ENCODE data around the gene CRTC3. TPM values are rescaled to one million over a fixed set of nuclear protein-coding genes. Genes with fewer than 3 reads are reported as not detected.
A peak's percentile ranks its signal among the peaks of the same experiment; 100 is the strongest.
"Not testable (repeated sequence)": the region's sequence is repeated elsewhere in the genome, so short reads cannot be mapped to it uniquely, and the experiment has no call there.

CRTC3 gene
- total RNA-seq, 3 donors from 2014 or later: 21.6 to 53.6 (median 21.7) TPM

DNA sequence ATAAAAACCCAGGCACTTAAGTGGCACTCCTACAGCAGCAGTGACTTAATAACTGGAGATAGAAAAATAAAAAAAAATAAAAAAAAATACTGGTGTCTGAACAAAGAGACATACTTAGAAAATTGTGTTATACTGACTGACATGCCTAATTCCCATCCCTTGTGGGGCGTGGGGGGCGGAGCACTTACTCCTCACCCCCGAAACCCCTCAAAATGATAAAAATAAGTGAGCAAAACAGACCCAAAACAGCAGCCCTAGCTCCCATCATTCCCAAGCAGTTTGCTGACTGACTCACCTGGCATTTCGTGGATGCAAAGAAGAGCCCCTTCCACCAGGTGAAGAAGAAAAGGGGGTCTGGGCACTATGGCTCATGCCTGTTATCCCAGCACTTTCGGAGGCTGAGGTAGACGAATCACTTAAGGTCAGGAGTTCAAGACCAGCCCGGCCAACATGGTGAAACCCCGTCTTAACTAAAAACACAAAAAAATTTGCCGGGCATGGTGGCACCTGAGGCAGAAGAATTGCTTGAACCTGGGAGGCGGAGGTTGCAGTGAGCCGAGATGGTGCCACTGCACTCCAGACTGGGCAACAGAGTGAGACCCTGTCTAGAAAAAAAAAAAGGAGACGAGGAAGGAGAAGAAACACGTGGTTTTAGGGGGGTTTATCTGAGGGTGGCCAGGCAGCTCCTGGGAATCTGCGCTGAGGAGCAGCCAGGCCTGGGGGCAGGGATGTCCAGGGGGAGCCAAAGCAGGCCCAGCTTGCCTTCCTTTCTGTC, 136.6 kb downstream of the CRTC3 start:
- ATAC-seq: no peak

DNA sequence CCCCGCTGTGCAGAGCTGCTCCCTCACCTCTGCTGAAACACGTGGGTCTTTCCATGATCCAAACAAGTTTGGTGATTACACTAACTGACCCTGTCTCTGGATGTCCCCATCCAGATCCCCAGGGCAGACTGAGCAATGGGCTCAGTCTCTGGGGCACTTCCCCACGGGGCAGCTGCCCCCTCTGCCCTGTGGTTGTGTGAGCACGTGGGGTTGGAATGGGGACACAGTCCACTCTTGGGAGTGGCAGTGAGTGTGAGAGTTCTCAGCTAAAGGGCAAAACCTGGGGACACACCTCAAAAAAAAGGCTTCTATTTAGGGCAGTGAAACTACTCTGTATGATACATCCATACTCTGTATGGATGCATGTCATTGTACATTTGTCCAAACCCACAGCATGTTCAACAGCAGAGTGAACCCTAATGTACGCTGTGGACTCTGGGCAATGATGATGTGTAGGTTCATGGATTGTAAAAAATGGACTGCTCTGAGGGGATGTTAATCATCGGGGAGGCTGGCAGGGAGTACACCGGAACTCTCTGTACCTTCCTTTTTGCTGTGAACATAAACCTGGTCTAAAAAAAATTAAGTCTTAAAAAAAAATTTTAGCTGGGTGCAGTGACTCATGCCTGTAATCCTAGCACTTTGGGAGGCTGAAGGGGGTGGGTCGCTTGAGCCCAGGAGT, 137.5 kb downstream of the CRTC3 start:
- no peaks in the 10 kb centered on the region for H3K9me3 ChIP-seq
- DNase-seq (no peak), ATAC-seq (peak; percentile 1)
- peaks cover 2% of the 10 kb centered on the region for H3K4me1 ChIP-seq (ENCODE audit: low read depth)
- H3K36me3 ChIP-seq (ENCODE audit: low read depth): no peaks in the 10 kb centered on the region
- intact Hi-C loops (cut with DNase I, micrococcal nuclease): no loop called here
- TF ChIP-seq, protein P1, sequence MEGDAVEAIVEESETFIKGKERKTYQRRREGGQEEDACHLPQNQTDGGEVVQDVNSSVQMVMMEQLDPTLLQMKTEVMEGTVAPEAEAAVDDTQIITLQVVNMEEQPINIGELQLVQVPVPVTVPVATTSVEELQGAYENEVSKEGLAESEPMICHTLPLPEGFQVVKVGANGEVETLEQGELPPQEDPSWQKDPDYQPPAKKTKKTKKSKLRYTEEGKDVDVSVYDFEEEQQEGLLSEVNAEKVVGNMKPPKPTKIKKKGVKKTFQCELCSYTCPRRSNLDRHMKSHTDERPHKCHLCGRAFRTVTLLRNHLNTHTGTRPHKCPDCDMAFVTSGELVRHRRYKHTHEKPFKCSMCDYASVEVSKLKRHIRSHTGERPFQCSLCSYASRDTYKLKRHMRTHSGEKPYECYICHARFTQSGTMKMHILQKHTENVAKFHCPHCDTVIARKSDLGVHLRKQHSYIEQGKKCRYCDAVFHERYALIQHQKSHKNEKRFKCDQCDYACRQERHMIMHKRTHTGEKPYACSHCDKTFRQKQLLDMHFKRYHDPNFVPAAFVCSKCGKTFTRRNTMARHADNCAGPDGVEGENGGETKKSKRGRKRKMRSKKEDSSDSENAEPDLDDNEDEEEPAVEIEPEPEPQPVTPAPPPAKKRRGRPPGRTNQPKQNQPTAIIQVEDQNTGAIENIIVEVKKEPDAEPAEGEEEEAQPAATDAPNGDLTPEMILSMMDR (IDR thresholded peaks at IDR 0.05): no peak
- H3K4me3 ChIP-seq: no peak overlapping the region

More for the DNA sequence above, 136.6 kb downstream of the CRTC3 start:
- no peaks in the 10 kb centered on the region for H3K36me3 ChIP-seq (ENCODE audit: low read depth)
- no peak for DNase-seq
- H3K9me3 ChIP-seq: no peaks in the 10 kb centered on the region
- no peak overlapping the region for H3K4me3 ChIP-seq
- peaks cover 2% of the 10 kb centered on the region for H3K4me1 ChIP-seq (ENCODE audit: low read depth)
- intact Hi-C loops (cut with DNase I, micrococcal nuclease): no loop called here
- TF ChIP-seq, protein P1 (IDR thresholded peaks at IDR 0.05): no peak

DNA sequence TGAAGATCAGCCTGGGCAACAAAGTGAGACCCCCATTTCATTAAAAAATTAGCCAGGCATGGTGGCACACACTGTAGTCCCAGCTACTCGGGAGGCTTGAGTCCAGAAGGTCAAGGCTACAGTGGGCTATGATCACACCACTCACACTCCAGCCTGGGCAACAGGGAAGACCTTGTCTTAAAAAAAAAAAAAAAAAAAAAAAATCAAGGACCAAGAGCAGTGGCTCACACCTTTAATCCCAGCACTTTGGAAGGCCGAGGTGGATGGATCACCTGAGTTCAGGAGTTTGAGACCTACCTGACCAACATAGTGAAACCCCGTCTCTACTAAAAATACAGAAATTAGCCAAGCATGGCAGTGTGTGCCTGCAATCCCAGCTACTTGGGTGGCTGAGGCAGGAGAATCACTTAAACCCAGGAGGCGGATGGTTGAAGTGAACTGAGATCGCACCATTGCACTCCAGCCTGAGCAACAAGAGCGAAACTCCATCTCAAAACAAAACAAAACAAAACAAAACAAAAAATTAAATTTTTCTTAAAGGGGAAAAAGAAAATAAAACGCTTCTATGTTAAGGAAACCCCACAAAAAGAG, 138.1 kb downstream of the CRTC3 start:
- not testable (repeated sequence) for H3K9me3 ChIP-seq

DNA sequence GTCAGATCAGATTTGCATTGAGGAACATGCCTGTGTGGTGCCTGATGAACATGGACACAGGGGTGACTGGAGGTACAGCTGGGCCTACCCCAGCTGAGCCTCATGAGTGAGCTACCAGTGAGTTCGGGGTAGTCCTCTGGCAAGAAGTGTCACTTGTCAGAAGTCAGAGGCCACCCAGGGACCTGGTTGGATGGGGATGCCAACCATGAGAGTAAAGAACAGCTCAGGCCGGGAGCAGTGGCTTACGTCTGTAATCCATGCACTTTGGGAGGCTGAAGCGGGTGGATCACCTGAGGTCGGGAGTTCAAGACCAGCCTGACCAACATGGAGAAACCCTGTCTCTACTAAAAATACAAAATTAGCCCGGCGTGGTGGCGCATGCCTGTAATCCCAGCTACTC, 140.9 kb downstream of the CRTC3 start:
- H3K4me3 ChIP-seq; intact Hi-C loops (cut with DNase I, micrococcal nuclease); ATAC-seq; H3K9me3 ChIP-seq; H3K4me1 ChIP-seq (ENCODE audit: low read depth); H3K36me3 ChIP-seq (ENCODE audit: low read depth); DNase-seq: not testable (repeated sequence)

More for the DNA sequence above, 138.1 kb downstream of the CRTC3 start:
- H3K4me3 ChIP-seq; H3K36me3 ChIP-seq (ENCODE audit: low read depth); ATAC-seq; intact Hi-C loops (cut with DNase I, micrococcal nuclease); H3K4me1 ChIP-seq (ENCODE audit: low read depth); DNase-seq: not testable (repeated sequence)

DNA sequence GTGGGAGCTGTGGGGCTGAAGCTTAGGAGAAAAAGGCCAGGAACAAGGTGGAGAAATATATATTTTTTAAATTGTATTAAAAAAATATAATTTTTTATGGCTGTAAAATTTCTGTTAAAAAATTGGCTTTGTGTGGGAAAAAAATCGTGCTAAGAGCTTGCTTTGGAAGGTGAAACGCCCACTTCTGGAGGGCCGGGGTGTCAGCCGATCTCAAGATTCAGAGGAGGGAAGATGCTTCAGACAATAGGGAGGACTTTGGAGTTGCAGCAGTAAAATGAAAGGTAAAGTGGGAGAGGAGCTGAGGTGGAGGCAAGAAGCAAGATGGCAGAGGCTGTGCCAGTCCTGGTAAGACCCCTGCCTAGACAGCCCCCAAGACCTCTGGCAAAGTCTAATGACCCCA, 141.5 kb downstream of the CRTC3 start:
- ATAC-seq: no peak

DNA sequence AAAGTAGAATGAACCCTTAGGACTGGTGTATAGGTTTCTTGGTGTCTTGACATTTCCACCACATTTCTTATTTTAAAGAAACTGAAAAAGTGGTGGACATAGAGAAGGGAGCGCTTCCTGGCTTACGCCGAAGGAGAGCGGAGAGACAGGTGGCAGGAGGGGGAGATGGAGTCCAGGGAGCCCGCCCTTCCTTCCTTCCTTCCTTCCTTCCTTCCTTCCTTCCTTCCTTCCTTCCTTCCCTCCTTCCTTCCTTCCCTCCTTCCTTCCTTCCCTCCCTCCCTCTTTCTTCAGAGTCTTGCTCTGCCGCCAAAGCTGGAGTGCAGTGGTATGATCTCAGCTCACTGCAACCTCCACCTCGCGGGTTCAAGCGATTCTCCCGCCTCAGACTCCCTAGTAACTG, 143.6 kb downstream of the CRTC3 start:
- DNase-seq; intact Hi-C loops (cut with DNase I, micrococcal nuclease); ATAC-seq: not testable (repeated sequence)

More for the DNA sequence above, 141.5 kb downstream of the CRTC3 start:
- no peaks in the 10 kb centered on the region for H3K4me1 ChIP-seq (ENCODE audit: low read depth)
- no peaks in the 10 kb centered on the region for H3K9me3 ChIP-seq
- TF ChIP-seq, protein P1 (IDR thresholded peaks at IDR 0.05): no peak
- no peak overlapping the region for H3K4me3 ChIP-seq
- intact Hi-C loops (cut with DNase I, micrococcal nuclease): no loop called here
- no peak for DNase-seq
- no peaks in the 10 kb centered on the region for H3K36me3 ChIP-seq (ENCODE audit: low read depth)

DNA sequence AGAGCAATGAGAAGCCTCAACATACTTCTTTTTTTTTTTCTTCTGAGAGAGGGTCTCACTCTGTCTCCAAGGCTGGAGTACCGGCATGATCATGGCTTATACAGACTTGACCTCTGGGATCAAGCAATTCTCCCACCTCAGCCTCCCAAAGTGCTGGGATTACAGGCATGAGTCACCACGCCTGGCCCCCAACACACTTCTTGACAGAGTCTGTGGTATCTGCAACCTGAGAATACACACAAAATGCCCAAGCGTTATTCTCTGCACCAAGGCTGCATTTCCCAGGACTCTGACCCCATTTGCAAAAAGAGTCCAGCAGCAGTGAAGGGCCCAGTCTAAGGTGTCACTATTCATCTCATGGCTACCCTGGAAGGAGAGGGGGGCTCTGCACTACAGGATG, 144.8 kb downstream of the CRTC3 start:
- ATAC-seq: no peak
- intact Hi-C loops (cut with DNase I, micrococcal nuclease): no loop called here
- TF ChIP-seq, protein P1 (IDR thresholded peaks at IDR 0.05): no peak
- Histone ChIP-seq H3K4me1 (ENCODE audit: low read depth) (peaks cover 6% of the 10 kb centered on the region), H3K9me3 (no peaks in the 10 kb centered on the region), H3K4me3 (no peak overlapping the region), H3K36me3 (ENCODE audit: low read depth) (no peaks in the 10 kb centered on the region)
- DNase-seq: no peak

More for the DNA sequence above, 143.6 kb downstream of the CRTC3 start:
- not testable (repeated sequence) for H3K36me3 ChIP-seq (ENCODE audit: low read depth); H3K9me3 ChIP-seq; H3K4me1 ChIP-seq (ENCODE audit: low read depth); H3K4me3 ChIP-seq
